ENCODE results near the gene CAMKK2.
"Not testable (repeated sequence)": the region's sequence is repeated elsewhere in the genome, so short reads cannot be mapped to it uniquely, and the experiment has no call there.

Gene CAMKK2

GRCh38 chr12:121245031-121245430 is 51.5 kb downstream of the CAMKK2 start:
- DNase-seq: no peak

GRCh38 chr12:121241156-121241970 is 55.1 kb downstream of the CAMKK2 start:
- no peak for DNase-seq

GRCh38 chr12:121240484-121241101 is 55.9 kb downstream of the CAMKK2 start:
- DNase-seq: peak; percentile 21

- DNase-seq: no peak
Measured at GRCh38 chr12:121240062-121240420, 56.5 kb downstream of the CAMKK2 start.

- peak; percentile 66 for DNase-seq
Measured at GRCh38 chr12:121239351-121240061, 57.0 kb downstream of the CAMKK2 start.

GRCh38 chr12:121238604-121239350 is 57.7 kb downstream of the CAMKK2 start:
- DNase-seq: peak; percentile 3

- no peak for DNase-seq
Measured at GRCh38 chr12:121238086-121238485, 58.4 kb downstream of the CAMKK2 start.

GRCh38 chr12:121237415-121237814 is 59.1 kb downstream of the CAMKK2 start:
- no peak for DNase-seq

- no peak for DNase-seq
Measured at GRCh38 chr12:121236776-121237175, 59.7 kb downstream of the CAMKK2 start.

- no peak for DNase-seq
Measured at GRCh38 chr12:121233628-121234020, 62.9 kb downstream of the CAMKK2 start.

GRCh38 chr12:121232977-121233627 is 63.4 kb downstream of the CAMKK2 start:
- no peak for DNase-seq

GRCh38 chr12:121232163-121232562 is 64.3 kb downstream of the CAMKK2 start:
- DNase-seq: no peak

- DNase-seq: no peak
Measured at GRCh38 chr12:121230538-121230907, 66.0 kb downstream of the CAMKK2 start.

GRCh38 chr12:121229826-121230537 is 66.5 kb downstream of the CAMKK2 start:
- peak; percentile 8 for DNase-seq

GRCh38 chr12:121228919-121229665 is 67.4 kb downstream of the CAMKK2 start:
- no peak for DNase-seq

- DNase-seq: no peak
Measured at GRCh38 chr12:121227294-121227693, 69.2 kb downstream of the CAMKK2 start.

- not testable (repeated sequence) for DNase-seq
Measured at GRCh38 chr12:121226871-121227270, 69.6 kb downstream of the CAMKK2 start.

- no peak for DNase-seq
Measured at GRCh38 chr12:121226399-121226798, 70.1 kb downstream of the CAMKK2 start.

GRCh38 chr12:121224591-121224990 is 71.9 kb downstream of the CAMKK2 start:
- no peak for DNase-seq

GRCh38 chr12:121223292-121224285 is 72.9 kb downstream of the CAMKK2 start:
- DNase-seq: peak; percentile 4
